Hepatocyte (in vitro differentiated cells): Measurements from ENCODE around the gene FN1.

ENCODE experiments used
- CTCF ChIP-seq: fragments of 200-600 bp; sonication (generic); IDR thresholded peaks from 2 replicates; pipeline ENCODE4 v1.5.1; 2016; ENCODE audit warnings: antibody characterized with exemption, mild to moderate bottlenecking; ENCODE audit not compliant: poor library complexity
- EZH2 ChIP-seq: fragments of 200-600 bp; sonication (generic); IDR thresholded peaks from 2 replicates; pipeline ENCODE4 v1.6.1; 2016; ENCODE audit warnings: antibody characterized with exemption, mild to moderate bottlenecking, borderline replicate concordance
- EZH2phosphoT487 ChIP-seq: fragments of 200-600 bp; sonication (generic); IDR thresholded peaks from one replicate; pipeline ENCODE4 v1.6.1; 2018; ENCODE audit warnings: antibody characterized with exemption, mild to moderate bottlenecking, low read depth, moderate library complexity; ENCODE audit not compliant: unreplicated experiment, severe bottlenecking

GRCh38 chr2:215380699-215381098, 55.2 kb downstream of the FN1 start:
- TF ChIP-seq EZH2phosphoT487 (no peak), CTCF (no peak), EZH2 (no peak)
